Gastroesophageal sphincter (tissue), 3 donors: Measurements from ENCODE around the gene ZNF483.

Experiments
- CTCF ChIP-seq, 4 experiments: fragments of 200-600 bp in 2 of 4; fragments of 450-650 bp in 2 of 4; sonication (generic) in 1 of 4; IDR thresholded peaks; one replicate each; pipeline ENCODE4 v1.5.1; 2017 to 2019; ENCODE audit warnings: antibody characterized with exemption in 4 of 4, mild to moderate bottlenecking in 2 of 4, moderate library complexity in 2 of 4
- POLR2A ChIP-seq, 2 donors: fragments of 450-650 bp; IDR thresholded peaks; one replicate each; pipeline ENCODE4 v1.6.1; 2017; ENCODE audit warnings: antibody characterized with exemption in 2 of 2, mild to moderate bottlenecking in 2 of 2, moderate library complexity in 1 of 2

GRCh38 chr9:111561165-111561719 is 36.3 kb downstream of the ZNF483 start:
- TF ChIP-seq CTCF (IDR thresholded peaks at IDR 0.05) (no peak), POLR2A (IDR thresholded peaks at IDR 0.05) (no peak)
